Dermis blood vessel endothelial cell (primary cell): ENCODE results near the gene COL18A1. TPM values are rescaled to one million over a fixed set of nuclear protein-coding genes. Genes with fewer than 3 reads are reported as not detected.

Source experiments
- DNase-seq: peaks from one replicate; pipeline ENCODE4 v3.0.0; 2010
- total RNA-seq: library from RNA; depleted of rRNA; stranded (reverse); fragments of >200 nt; gene quantifications from 2 replicates; pipeline ENCODE4 v1.2.3, GENCODE V29; 2014

COL18A1 gene
- total RNA-seq, 1 donor from 2014 or later, result 309 TPM

GRCh38 chr21:45403133-45403824, 1.7 kb upstream of the COL18A1 start:
- no peak for DNase-seq

- DNase-seq, result peak; percentile 43
Measured at GRCh38 chr21:45403825-45404729, 888 bp upstream of the COL18A1 start.

- DNase-seq, result peak; percentile 71
Measured at GRCh38 chr21:45405271-45405818, 380 bp downstream of the COL18A1 start.

- peak; percentile 84 for DNase-seq
Measured at GRCh38 chr21:45405819-45406762, 1.1 kb downstream of the COL18A1 start.

GRCh38 chr21:45406801-45407628, 2.0 kb downstream of the COL18A1 start:
- peak; percentile 44 for DNase-seq

GRCh38 chr21:45407629-45408247, 2.8 kb downstream of the COL18A1 start:
- peak; percentile 20 for DNase-seq

GRCh38 chr21:45408271-45408791, 3.4 kb downstream of the COL18A1 start:
- no peak for DNase-seq

- DNase-seq, result no peak
Measured at GRCh38 chr21:45408801-45409261, 3.9 kb downstream of the COL18A1 start.

GRCh38 chr21:45409466-45410150, 4.6 kb downstream of the COL18A1 start:
- no peak for DNase-seq

- DNase-seq, result no peak
Measured at GRCh38 chr21:45410151-45410864, 5.3 kb downstream of the COL18A1 start.

- DNase-seq, result no peak
Measured at GRCh38 chr21:45410865-45411809, 6.2 kb downstream of the COL18A1 start.

- DNase-seq, result no peak
Measured at GRCh38 chr21:45411810-45412206, 6.8 kb downstream of the COL18A1 start.

- DNase-seq, result no peak
Measured at GRCh38 chr21:45412491-45412890, 7.5 kb downstream of the COL18A1 start.

- no peak for DNase-seq
Measured at GRCh38 chr21:45412909-45413611, 8.1 kb downstream of the COL18A1 start.

- no peak for DNase-seq
Measured at GRCh38 chr21:45413922-45414321, 9.0 kb downstream of the COL18A1 start.

- DNase-seq, result no peak
Measured at GRCh38 chr21:45414396-45415187, 9.6 kb downstream of the COL18A1 start.
